HG03097 (cell line): Measurements from ENCODE around the gene DDR2.
"Not testable (repeated sequence)": the region's sequence is repeated elsewhere in the genome, so short reads cannot be mapped to it uniquely, and the experiment has no call there.

ENCODE experiments used
- ATAC-seq: cut with Tn5 transposase; IDR thresholded peaks from one replicate; pipeline ENCODE4 v1.9.1; 2021; ENCODE audit not compliant: unreplicated experiment, low FRiP score

DDR2 gene

GRCh38 chr1:162717548-162718184 lies 85.4 kb downstream of the DDR2 start:
- no peak for ATAC-seq

DNA sequence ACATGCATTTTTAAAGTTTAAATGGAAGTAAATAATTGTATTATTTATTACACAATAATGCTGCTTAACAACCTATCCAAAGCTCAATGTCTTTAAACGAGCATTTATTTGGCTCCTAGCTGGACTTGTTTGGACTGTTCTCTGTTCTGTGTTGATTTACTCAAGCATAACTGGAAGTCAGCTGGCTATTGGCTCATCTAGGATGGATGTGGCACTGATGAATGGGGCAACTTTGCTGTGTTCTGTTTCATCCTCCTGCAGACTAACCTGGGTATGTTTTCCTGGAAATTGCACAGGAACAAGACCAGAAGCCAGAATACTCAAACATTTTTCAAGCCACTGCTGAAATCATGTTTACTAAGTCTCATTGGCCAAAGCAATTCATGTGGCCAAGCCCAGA lies 87.4 kb downstream of the DDR2 start:
- ATAC-seq: no peak

- no peak for ATAC-seq
Measured at GRCh38 chr1:162720996-162721395, 88.7 kb downstream of the DDR2 start.

DNA sequence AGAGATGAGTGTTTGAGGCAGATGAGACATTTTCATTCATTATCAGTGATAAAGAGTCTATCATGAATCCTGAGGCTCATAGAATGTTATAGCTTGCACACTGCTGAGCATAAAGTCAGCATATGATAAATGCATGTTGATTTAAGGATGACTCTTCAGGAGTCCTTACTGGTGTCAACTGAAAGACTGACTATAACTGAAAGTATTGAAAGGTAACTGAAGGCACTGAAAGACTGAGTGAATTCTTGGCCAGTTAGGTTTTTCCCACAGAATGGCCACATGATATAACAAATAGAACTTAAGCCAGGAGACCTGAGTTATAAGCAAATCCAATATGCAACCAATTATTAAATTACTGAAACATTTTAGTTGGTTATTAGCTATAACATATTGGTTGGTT lies 89.2 kb downstream of the DDR2 start:
- no peak for ATAC-seq

- ATAC-seq: no peak
Measured at GRCh38 chr1:162722036-162722435, 89.8 kb downstream of the DDR2 start.

- ATAC-seq: no peak
Measured at GRCh38 chr1:162724583-162725120, 92.4 kb downstream of the DDR2 start.

DNA sequence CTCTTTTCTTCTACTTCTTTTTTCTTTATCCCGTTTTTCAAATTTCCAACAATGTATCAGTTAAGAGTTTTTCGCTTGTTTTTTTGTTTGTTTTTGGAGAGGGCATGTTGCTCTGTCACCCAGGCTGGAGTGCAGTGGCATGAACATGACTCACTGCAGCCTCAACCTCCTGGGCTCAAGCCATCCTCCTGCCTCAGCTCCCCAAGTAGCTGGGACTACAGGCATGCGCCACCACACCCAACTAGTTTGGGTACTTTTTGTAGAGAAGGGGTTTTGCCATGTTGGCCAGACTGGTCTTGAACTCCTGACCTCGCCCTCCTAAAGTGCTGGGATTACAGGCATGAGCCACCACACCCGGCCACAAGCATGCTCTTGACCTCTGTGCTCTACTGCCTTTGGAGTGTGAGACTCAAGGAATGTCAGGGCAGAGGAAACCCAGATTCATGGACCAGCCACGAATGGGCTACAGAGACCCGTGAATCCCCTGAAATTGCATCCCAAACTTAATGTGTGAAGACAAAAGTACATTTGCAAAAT lies 93.1 kb downstream of the DDR2 start:
- ATAC-seq: no peak

- ATAC-seq: no peak
Measured at GRCh38 chr1:162726555-162726954, 94.3 kb downstream of the DDR2 start.

- not testable (repeated sequence) for ATAC-seq
Measured at GRCh38 chr1:162727493-162727892, 95.2 kb downstream of the DDR2 start.

DNA sequence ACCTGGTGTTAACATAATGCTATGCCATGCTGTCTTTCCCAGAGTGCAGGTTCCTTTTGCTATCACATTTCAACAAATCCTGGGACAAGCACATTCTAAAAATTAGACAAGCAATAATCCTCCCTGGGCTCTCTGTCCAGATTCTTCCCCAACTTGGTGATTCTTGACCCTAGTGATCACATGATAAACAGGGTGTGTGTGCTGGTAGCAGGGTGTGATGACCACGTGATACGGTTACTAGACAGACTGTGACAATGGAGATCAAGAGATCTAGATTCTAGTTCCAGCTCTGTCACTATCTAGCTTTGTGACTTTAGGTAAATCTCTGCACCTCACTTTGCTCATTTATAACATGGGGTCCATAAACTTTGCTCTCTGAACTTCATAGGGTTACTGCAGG lies 96.3 kb downstream of the DDR2 start:
- ATAC-seq: no peak

DNA sequence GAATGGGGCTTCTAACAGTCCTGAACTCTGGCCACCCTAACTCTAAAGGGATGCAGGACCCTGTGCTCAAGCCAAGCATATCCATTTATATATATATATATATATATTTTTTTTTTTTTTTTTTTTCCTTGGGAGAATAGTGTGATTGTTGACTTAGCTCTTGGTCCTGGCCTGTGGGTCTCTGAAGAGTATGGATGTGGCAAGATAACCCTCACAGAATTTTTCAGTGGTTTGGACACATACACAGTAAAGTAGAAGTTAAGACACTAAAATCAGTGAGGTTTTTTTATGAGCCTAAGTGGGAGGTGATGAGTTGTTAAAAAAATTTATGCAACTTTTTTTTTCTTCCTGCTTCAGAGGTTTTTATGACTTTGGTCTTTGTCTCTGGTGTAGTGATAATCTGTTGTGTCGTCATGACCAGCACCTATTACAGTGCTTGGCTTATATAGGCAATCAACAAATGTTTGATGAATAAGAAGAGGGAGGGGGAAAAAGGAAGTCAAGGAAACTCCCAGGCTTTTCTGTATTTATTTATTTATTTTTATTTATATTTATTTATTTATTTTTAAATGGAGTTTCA lies 97.0 kb downstream of the DDR2 start:
- not testable (repeated sequence) for ATAC-seq

- ATAC-seq: no peak
Measured at GRCh38 chr1:162732094-162732493, 99.8 kb downstream of the DDR2 start.

GRCh38 chr1:162732566-162733335 lies 100.5 kb downstream of the DDR2 start:
- no peak for ATAC-seq

GRCh38 chr1:162733336-162733590 lies 101.0 kb downstream of the DDR2 start:
- no peak for ATAC-seq

DNA sequence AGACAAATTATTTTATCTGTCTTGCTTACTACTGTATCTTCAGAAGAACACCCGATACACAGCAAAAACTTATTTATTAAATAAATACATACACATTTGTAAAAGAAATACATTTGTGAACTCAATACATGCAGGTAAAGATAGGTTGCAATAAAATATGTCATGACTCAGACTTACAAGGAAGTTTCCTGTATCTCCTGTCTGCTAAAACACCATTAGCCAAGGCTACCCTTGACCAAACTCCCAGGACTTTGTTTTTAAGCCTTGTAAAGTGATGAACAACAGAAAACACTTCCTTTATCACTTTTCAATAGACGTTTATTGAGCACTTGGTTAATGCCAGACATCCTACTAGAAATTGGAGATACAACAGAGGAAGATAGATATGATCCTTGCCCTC lies 101.8 kb downstream of the DDR2 start:
- ATAC-seq: no peak

DNA sequence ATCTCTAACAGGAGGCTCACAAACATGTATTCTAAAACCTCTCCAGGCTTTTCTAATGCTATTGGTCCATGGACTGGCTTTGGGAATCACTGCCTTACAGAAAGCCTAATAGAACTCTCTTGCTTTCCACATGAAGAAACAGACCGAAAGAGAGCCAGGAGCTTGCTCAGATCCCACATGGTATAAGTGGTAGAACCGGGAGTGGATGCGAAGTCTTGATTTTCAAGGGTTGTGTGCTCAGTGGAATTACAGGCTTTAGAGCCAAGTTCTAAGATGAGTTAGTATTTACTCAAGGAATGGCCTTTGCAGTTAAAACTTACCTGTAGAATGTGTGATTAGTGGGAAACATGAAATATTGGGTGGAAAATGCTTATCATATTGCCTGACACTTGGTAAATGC lies 103.9 kb downstream of the DDR2 start:
- no peak for ATAC-seq

DNA sequence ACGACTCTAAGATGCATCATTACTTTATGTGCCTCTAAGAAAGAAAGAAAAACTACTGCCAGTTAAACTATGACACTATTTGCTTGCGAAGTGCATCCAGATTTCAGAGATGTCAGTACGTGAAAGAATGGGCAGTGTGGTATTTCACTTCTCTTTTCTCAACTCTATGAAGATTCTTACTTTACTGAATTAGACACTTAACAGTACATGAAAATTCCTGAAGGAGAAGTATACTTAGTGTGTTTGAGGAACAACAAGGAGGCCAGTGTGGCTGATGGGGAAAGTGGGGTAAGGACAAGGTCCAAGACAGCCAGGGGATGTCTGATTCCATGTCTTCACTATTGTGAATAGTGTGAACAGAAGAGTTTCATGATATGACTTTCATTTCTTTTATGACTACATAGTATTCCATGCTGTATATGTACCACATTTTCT lies 104.4 kb downstream of the DDR2 start:
- no peak for ATAC-seq

DNA sequence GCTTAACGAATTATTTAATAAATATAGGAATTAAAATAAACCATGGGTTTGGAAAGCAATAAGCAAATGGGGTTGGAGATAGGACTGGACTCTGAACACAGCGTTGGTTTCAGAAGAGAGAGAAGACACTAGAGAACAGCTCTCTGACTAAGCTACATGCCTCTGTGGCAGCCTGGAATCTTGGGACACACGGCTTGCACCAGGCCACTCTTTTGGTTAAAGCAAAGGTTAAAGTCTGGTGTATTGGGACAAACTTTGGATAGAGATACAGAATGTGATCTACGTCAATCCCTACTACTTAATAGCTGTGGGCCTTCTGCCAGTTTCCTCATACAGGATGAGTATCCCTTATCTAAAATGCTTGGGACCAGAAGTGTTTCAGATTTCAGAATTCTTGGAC lies 108.5 kb downstream of the DDR2 start:
- no peak for ATAC-seq

- ATAC-seq: no peak
Measured at GRCh38 chr1:162741574-162741973, 109.3 kb downstream of the DDR2 start.

GRCh38 chr1:162746264-162746942 lies 114.1 kb downstream of the DDR2 start:
- ATAC-seq: not testable (repeated sequence)

DNA sequence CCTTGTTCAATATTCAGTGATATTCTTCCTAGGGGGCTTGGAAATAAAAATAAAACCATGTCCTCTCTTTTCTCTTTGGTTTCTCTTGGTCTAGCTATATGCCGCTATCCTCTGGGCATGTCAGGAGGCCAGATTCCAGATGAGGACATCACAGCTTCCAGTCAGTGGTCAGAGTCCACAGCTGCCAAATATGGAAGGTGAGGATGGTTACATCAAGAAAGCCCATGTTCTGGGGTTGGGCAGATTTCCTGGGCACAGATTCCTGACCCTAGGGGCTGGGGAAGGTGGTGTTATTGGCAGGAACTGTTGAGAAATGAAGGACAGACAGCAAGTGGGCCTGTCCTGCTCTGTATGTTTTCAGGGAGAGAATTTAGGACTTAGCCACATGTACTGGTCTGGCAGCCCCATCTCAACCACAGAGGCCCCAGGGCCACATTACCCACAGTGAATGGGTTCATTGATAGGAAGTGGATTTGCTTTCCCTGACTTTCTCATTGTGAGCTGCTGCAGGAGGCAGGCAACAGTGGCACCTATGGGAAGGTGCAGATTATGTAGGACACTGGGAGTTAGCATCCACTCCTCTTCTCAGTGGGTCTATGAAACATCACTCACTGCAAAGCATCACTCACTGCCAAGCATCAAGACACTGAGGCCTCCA lies 120.9 kb downstream of the DDR2 start:
- ATAC-seq: no peak
